ENCODE data around the gene LRRC47.

LRRC47 gene

DNA sequence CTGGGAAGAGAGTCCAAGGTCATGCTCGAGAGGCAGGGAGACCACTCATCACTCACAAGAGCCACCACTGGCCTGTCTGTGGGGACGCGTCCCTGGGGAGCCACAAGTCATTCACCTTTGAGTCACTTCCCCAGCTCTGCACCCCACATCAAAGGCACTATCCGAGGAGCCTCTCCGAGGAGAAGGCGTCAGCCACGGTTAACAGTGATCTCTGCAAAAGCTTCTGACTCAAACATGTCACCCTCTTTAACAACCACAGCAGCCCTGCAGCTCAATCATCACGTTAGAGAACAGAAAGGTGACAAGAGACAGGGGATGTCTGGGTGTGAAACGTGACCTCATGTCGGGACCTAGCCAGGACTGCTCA is 9.0 kb downstream of the LRRC47 start:
- Histone ChIP-seq H3K27ac (no peak overlapping the region), H3K4me3 (no peak overlapping the region), H3K27me3 (no peaks in the 10 kb centered on the region), H3K36me3 (peaks cover 48 to 93% (median 73%) of the 10 kb centered on the region in 3 donors), H3K9me3 (no peaks in the 10 kb centered on the region), H3K4me1 (peaks cover 0 to 22% (median 6%) of the 10 kb centered on the region in 4 donors)
- intact Hi-C loops (cut with DNase I; ENCODE audit: low total_unique reads): no loop called here
- TF ChIP-seq, protein P1, sequence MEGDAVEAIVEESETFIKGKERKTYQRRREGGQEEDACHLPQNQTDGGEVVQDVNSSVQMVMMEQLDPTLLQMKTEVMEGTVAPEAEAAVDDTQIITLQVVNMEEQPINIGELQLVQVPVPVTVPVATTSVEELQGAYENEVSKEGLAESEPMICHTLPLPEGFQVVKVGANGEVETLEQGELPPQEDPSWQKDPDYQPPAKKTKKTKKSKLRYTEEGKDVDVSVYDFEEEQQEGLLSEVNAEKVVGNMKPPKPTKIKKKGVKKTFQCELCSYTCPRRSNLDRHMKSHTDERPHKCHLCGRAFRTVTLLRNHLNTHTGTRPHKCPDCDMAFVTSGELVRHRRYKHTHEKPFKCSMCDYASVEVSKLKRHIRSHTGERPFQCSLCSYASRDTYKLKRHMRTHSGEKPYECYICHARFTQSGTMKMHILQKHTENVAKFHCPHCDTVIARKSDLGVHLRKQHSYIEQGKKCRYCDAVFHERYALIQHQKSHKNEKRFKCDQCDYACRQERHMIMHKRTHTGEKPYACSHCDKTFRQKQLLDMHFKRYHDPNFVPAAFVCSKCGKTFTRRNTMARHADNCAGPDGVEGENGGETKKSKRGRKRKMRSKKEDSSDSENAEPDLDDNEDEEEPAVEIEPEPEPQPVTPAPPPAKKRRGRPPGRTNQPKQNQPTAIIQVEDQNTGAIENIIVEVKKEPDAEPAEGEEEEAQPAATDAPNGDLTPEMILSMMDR (IDR thresholded peaks at IDR 0.05): no peak
- no peak for DNase-seq

DNA sequence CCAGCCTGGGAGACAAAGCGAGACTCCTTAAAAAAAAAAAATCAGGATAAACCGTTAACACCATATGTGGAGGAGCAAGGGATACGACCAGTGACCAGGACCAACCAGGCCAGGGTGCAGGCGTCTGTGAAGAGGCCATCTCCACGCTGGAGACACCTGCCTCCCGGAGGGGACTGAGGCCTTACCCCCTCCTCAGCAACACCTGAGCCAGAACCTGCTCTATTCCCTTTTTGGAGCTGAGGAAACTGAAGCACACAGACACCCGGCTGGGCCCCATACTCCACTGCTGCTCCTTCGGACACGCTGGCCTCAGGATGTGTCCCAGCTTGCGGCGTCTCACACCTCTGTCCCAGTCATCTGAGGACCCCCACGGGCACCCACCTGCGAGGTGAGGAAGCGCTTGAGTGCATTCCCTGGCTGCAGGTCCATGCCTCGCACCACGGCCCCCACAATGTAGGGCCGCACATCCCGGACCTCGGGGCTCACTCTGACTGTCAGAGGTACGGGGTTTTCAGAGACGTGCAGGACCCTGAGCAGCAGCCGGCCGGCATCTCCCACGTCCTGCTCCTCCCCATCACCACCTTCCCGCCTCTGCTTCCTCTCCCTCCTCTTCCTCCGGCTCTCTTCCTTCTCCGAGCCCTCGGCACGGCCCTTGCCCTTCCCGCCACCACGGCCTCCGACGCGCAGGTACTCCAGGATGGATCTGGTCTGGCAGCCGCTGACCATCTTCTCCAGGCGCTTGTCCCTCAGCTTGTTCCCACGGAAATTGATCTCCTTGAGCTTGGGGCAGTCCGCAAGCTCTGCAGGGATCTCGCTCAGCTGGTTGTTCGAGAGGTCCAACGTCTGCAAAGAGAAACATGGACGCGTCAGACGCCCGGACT is 9.6 kb downstream of the LRRC47 start:
- intact Hi-C loops (cut with DNase I; ENCODE audit: low total_unique reads): no loop called here
- TF ChIP-seq, protein P1 (IDR thresholded peaks at IDR 0.05): no peak
- H3K4me1 ChIP-seq: peaks cover 0 to 20% (median 5%) of the 10 kb centered on the region in 4 donors
- H3K36me3 ChIP-seq: peaks cover 54 to 96% (median 80%) of the 10 kb centered on the region in 3 donors
- DNase-seq: no peak
- no peaks in the 10 kb centered on the region for H3K9me3 ChIP-seq
- no peak overlapping the region for H3K4me3 ChIP-seq
- H3K27ac ChIP-seq: no peak overlapping the region
- no peaks in the 10 kb centered on the region for H3K27me3 ChIP-seq

DNA sequence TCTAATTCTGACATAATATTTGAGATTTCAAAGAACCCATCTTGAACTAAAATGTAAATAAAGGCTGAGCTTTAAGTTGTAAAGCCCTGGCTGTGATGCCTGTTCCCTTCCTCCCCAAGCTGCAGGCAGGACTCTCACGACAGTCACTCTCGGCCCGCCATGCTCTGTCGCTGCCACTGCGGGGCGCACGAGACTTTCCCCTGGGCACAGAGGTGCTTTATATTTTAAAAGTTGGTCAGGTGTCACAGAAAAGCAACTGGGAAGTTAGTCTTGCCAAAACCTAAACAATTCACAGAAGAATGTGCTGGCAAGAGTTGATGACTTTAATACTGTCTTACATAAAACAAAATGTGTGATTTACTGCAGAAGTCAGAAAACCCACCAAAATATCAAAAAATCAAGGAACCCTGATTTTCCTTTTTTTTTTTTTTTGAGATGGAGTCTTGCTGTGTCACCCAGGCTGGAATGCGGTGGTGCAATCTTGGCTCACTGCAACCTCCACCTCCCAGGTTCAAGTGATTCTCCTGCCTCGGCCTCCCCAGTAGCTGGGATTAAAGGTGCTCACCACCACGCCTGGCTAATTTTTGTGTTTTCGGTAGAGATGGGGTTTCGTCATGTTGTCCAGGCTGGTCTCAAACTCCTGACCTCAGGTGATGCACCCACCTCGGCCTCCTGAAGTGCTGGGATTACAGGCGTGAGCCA is 10.7 kb downstream of the LRRC47 start:
- DNase-seq: no peak
- intact Hi-C loops (cut with DNase I; ENCODE audit: low total_unique reads): no loop called here
- H3K4me3 ChIP-seq: no peak overlapping the region
- H3K9me3 ChIP-seq: no peaks in the 10 kb centered on the region
- TF ChIP-seq, protein P1 (IDR thresholded peaks at IDR 0.05): no peak
- H3K36me3 ChIP-seq: peaks cover 65 to 99% (median 89%) of the 10 kb centered on the region in 3 donors
- H3K27ac ChIP-seq: no peak overlapping the region
- no peaks in the 10 kb centered on the region for H3K27me3 ChIP-seq
- H3K4me1 ChIP-seq: peaks cover 0 to 9% (median 2%) of the 10 kb centered on the region in 4 donors

DNA sequence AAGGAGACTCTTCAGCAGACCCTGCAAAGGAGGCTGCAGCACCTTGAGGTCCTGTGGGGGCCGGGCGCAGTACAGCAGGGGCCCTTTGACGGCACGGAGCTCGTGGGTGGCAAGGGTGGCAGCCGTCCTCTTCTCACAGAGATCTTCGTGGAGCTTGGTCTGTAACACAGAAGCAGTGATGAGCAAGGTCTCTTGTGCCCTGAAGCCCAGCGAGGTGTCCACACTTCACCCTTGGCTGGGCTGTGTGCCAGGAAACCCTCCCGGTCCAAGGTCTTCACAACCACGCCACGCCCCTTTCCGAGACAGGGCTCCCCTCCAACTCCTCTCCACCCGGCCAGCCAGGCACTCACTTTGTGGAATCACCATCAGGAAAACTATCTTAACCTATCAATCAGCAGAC is 11.3 kb downstream of the LRRC47 start:
- H3K9me3 ChIP-seq: no peaks in the 10 kb centered on the region
- H3K4me3 ChIP-seq: no peak overlapping the region
- intact Hi-C loops (cut with DNase I; ENCODE audit: low total_unique reads): no loop called here
- no peaks in the 10 kb centered on the region for H3K27me3 ChIP-seq
- peaks cover 71 to 99% (median 92%) of the 10 kb centered on the region in 3 donors for H3K36me3 ChIP-seq
- peaks cover 0 to 7% (median 2%) of the 10 kb centered on the region in 4 donors for H3K4me1 ChIP-seq
- DNase-seq: no peak
- TF ChIP-seq, protein P1 (IDR thresholded peaks at IDR 0.05): no peak
- H3K27ac ChIP-seq: no peak overlapping the region

DNA sequence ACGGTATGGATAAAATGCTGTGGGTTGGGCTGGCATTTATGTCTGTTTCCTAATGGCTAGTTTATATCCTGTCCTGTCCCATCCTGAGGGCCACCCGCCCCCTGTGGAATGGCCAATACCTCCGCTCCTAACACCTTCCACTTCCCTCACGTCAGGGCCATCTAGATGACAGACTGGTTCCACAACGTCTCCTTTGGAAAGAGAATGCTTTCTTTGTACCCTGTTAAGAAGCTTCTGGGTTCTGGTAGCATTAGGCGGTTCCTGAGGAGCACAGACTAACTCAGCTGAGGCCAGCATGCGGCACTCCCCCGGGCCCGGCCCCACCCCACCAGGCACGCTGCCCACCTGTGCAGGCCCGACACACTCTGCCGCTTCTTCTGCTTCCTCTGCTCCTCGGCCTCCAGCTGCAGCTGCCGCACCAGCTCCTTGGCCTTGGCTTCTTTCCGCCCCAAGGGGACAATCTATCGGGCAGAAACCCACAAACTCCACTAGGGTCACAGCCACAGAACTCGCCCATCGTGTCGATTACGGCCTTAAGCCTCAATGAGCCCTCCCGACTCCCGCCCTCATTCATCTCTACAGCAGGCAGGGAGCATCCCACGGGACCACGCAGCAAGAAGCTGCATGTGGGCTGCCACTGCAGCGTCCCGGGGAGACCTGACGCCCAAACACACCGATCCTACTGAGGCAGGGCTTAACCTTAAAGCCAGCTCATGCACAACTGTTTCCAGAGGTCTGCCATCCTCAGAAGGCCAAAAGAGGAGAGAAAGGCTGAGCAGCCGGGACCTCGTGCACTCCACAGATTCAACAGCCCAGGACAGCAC is 12.4 kb downstream of the LRRC47 start:
- TF ChIP-seq, protein P1 (IDR thresholded peaks at IDR 0.05): no peak
- H3K27me3 ChIP-seq: no peaks in the 10 kb centered on the region
- intact Hi-C loops (cut with DNase I; ENCODE audit: low total_unique reads): no loop called here
- H3K4me1 ChIP-seq: peaks cover 0 to 2% (median 0%) of the 10 kb centered on the region in 4 donors
- no peaks in the 10 kb centered on the region for H3K9me3 ChIP-seq
- no peak for DNase-seq
- H3K4me3 ChIP-seq: no peak overlapping the region
- H3K36me3 ChIP-seq: peaks cover 77 to 99% (median 98%) of the 10 kb centered on the region in 3 donors
- H3K27ac ChIP-seq: no peak overlapping the region

All from tibial artery (tissue), 4 donors.